PFSK-1 (cell line): ENCODE data around the gene PCDHA11.

Experiments used
- SIN3A ChIP-seq: IDR thresholded peaks from 2 replicates; pipeline ENCODE4 v1.6.1; 2012; ENCODE audit warnings: mild to moderate bottlenecking, low read length, moderate library complexity, borderline replicate concordance; ENCODE audit not compliant: insufficient read depth
- TF ChIP-seq, protein P1 (sequence below), 2 experiments: IDR thresholded peaks; 2 replicates each; pipeline versions ENCODE4 v1.6.1 to v1.8.0; 2011 to 2012; ENCODE audit warnings: low read depth in 2 of 2, low read length in 2 of 2, control low read depth in 1 of 2, inconsistent platforms in 1 of 2, mild to moderate bottlenecking in 1 of 2, moderate library complexity in 1 of 2; ENCODE audit not compliant: insufficient read depth in 1 of 2

- TF ChIP-seq, protein P1, sequence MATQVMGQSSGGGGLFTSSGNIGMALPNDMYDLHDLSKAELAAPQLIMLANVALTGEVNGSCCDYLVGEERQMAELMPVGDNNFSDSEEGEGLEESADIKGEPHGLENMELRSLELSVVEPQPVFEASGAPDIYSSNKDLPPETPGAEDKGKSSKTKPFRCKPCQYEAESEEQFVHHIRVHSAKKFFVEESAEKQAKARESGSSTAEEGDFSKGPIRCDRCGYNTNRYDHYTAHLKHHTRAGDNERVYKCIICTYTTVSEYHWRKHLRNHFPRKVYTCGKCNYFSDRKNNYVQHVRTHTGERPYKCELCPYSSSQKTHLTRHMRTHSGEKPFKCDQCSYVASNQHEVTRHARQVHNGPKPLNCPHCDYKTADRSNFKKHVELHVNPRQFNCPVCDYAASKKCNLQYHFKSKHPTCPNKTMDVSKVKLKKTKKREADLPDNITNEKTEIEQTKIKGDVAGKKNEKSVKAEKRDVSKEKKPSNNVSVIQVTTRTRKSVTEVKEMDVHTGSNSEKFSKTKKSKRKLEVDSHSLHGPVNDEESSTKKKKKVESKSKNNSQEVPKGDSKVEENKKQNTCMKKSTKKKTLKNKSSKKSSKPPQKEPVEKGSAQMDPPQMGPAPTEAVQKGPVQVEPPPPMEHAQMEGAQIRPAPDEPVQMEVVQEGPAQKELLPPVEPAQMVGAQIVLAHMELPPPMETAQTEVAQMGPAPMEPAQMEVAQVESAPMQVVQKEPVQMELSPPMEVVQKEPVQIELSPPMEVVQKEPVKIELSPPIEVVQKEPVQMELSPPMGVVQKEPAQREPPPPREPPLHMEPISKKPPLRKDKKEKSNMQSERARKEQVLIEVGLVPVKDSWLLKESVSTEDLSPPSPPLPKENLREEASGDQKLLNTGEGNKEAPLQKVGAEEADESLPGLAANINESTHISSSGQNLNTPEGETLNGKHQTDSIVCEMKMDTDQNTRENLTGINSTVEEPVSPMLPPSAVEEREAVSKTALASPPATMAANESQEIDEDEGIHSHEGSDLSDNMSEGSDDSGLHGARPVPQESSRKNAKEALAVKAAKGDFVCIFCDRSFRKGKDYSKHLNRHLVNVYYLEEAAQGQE (IDR thresholded peaks at IDR 0.05; ENCODE audit: insufficient read depth in 1 of 2, low read depth in 2 of 2, low read length in 2 of 2), result no peak
- TF ChIP-seq SIN3A, result no peak
Observed at GRCh38 chr5:140869555-140869886, 764 bp downstream of the PCDHA11 start.
